H7 (cell line): Measurements from ENCODE around the gene ENGASE. TPM values are rescaled to one million over a fixed set of nuclear protein-coding genes. Genes with fewer than 3 reads are reported as not detected.
A peak's percentile ranks its signal among the peaks of the same experiment; 100 is the strongest.

ENCODE experiments used
- DNase-seq: peaks from one replicate; pipeline ENCODE4 v3.0.0; 2012
- H3K27me3 ChIP-seq: 2 replicates; pipeline ENCODE4 v1.6.0; 2011; ENCODE audit warnings: mild to moderate bottlenecking, low read length; ENCODE audit not compliant: control insufficient read depth, insufficient read depth
- H3K36me3 ChIP-seq: replicated peaks from 2 replicates; pipeline ENCODE4 v1.5.1; 2011; ENCODE audit warnings: low read length; ENCODE audit not compliant: control insufficient read depth, insufficient read depth
- H3K4me3 ChIP-seq: 2 replicates; pipeline ENCODE4 v1.5.1; 2011; ENCODE audit warnings: low read depth, mild to moderate bottlenecking, control low read depth, low read length, moderate library complexity; ENCODE audit not compliant: insufficient read depth
- total RNA-seq: library from RNA; depleted of rRNA; stranded (reverse); fragments of >200 nt; shearing (Covaris generic); gene quantifications from 2 replicates; pipeline ENCODE4 v1.2.3, GENCODE V29; 2014; rRNA removed

ENGASE gene
- total RNA-seq, 1 experiment from 2014 or later = 13.3 TPM

GRCh38 chr17:79131274-79131635 lies 56.6 kb downstream of the ENGASE start:
- Histone ChIP-seq H3K27me3 (no peaks in the 10 kb centered on the region), H3K4me3 (no peak overlapping the region), H3K36me3 (no peaks in the 10 kb centered on the region)
- no peak for DNase-seq

GRCh38 chr17:79131701-79132100 lies 57.1 kb downstream of the ENGASE start:
- Histone ChIP-seq H3K27me3 (no peaks in the 10 kb centered on the region), H3K36me3 (no peaks in the 10 kb centered on the region)

GRCh38 chr17:79132271-79133064 lies 57.8 kb downstream of the ENGASE start:
- DNase-seq = peak; percentile 64
- no peaks in the 10 kb centered on the region for H3K36me3 ChIP-seq
- H3K27me3 ChIP-seq = no peaks in the 10 kb centered on the region
- H3K4me3 ChIP-seq = no peak overlapping the region

More at GRCh38 chr17:79131701-79132100, 57.1 kb downstream of the ENGASE start:
- no peak overlapping the region for H3K4me3 ChIP-seq
- DNase-seq = peak; percentile 60

- DNase-seq = no peak
- Histone ChIP-seq H3K36me3 (no peaks in the 10 kb centered on the region), H3K4me3 (no peak overlapping the region), H3K27me3 (no peaks in the 10 kb centered on the region)
Measured at GRCh38 chr17:79133214-79133613, 58.6 kb downstream of the ENGASE start.

GRCh38 chr17:79133985-79134384 lies 59.4 kb downstream of the ENGASE start:
- DNase-seq = peak; percentile 59
- no peaks in the 10 kb centered on the region for H3K36me3 ChIP-seq
- no peaks in the 10 kb centered on the region for H3K27me3 ChIP-seq
- no peak overlapping the region for H3K4me3 ChIP-seq

- Histone ChIP-seq H3K4me3 (no peak overlapping the region), H3K27me3 (no peaks in the 10 kb centered on the region)
- DNase-seq = peak; percentile 60
Measured at GRCh38 chr17:79135011-79135410, 60.4 kb downstream of the ENGASE start.

GRCh38 chr17:79135628-79136405 lies 61.2 kb downstream of the ENGASE start:
- Histone ChIP-seq H3K36me3 (no peaks in the 10 kb centered on the region), H3K27me3 (no peaks in the 10 kb centered on the region), H3K4me3 (no peak overlapping the region)
- DNase-seq = peak; percentile 64

More at GRCh38 chr17:79135011-79135410, 60.4 kb downstream of the ENGASE start:
- no peaks in the 10 kb centered on the region for H3K36me3 ChIP-seq

Other genes with a start within 250 kb of the ENGASE start
- gene USP36, start 234.0 kb upstream of the ENGASE start, total RNA-seq = 24.6 and 32.8 TPM in 2 replicates
- 0.07 TPM in 1 of 2 replicates, not detected in the other for gene CEP295NL, start 171.6 kb upstream of the ENGASE start, total RNA-seq
- 12.3 and 13.9 TPM in 2 replicates for gene TIMP2, start 149.4 kb upstream of the ENGASE start, total RNA-seq
- gene LGALS3BP, start 94.9 kb upstream of the ENGASE start, total RNA-seq = 116 and 129 TPM in 2 replicates
- gene CANT1, start 65.1 kb upstream of the ENGASE start, total RNA-seq = 27.3 and 29.6 TPM in 2 replicates
- gene C1QTNF1, start 50.7 kb upstream of the ENGASE start, total RNA-seq = 0.28 and 0.67 TPM in 2 replicates